HG02938 (cell line): ENCODE measurements around the gene TBX15.

Source experiments
- ATAC-seq: cut with Tn5 transposase; IDR thresholded peaks from one replicate; pipeline ENCODE4 v1.9.1; 2021; ENCODE audit warnings: mild to moderate bottlenecking, moderate library complexity; ENCODE audit not compliant: unreplicated experiment

TBX15 gene

GRCh38 chr1:119002028-119002686 lies 14.0 kb upstream of the TBX15 start:
- ATAC-seq = no peak

DNA sequence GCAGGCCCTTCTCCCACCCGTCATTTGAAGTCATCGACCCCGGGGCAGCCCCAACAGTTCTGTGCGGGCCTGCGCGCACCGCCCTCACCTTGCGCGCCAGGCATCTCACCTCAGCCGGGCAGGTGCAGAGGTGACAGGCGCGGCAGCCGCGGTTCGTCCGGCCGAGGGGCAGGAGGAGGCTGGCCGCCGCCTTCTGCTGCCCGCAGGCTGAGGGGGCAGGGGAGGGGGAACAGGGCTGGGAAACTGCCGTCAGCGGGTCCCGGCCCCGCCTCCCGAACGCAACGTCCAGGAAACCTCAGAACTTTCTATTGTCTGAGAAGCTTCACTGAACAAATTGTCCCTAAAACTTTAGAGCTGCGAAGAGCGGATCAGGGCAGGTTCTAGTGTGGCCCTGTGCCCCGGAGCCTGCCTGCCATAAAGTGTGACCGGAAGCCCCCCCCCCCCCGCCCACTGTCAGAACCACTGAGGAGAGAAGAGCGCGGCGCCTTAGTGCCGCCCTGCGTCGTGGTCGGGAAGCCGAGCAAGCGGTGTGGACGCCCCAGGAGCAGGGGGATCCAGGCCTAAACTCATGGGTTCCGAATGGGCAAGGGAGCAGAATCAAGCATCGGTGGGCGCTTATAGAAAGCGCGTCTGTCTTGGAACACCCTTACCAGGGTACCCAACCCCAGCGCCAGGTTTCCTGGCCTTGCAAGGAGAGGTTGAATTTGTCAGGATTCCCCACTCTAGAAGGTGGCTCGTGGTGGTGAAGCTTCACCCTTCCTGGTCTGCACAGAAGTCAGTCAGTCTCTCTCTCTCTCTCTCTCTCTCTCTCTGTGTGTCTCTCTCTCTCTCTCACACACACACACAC lies 13.3 kb upstream of the TBX15 start:
- ATAC-seq = no peak

- no peak for ATAC-seq
Measured at GRCh38 chr1:119000371-119001180, 12.4 kb upstream of the TBX15 start.

GRCh38 chr1:118999348-119000071 lies 11.4 kb upstream of the TBX15 start:
- no peak for ATAC-seq

DNA sequence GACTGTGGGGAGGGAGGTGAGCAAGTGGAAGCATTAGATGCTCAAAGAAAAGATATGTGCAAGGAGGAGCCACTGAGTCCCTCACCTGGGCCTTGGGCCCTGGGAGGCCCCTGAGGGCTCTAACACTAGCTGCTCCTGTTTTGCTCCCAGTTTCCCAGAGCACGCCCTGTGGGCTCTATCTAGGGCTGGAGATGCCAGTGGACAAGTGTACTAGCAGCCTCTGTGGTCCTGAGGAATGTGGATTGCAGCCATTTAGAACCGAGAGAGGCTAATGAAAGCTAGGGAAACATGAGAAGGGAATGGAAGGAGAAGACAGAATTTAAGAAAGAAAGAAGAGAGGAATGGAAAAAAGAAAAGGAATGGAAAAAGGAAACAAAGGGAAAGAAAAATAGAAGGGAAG lies 10.0 kb upstream of the TBX15 start:
- no peak for ATAC-seq

DNA sequence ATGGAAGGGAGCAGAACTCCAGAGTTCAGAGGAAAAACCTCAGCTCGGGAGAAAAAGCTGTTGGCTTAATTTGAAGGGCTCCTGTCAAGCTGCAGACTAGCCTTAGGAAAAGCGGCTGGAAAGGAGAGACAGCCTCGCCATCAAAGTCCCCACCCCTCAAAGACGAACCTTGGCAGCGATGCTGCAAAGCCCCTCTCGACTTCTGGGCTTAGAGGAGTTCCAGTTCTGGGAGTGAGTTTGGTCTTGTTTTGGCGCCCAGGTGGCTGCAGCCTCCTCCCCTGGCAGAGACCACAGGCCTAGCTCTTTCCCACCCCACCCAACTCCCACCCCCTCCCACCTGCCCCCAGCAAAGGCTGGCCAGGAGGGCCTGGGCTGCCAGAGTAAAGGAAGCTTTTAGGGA lies 9.1 kb upstream of the TBX15 start:
- no peak for ATAC-seq

GRCh38 chr1:118995312-118996016 lies 7.3 kb upstream of the TBX15 start:
- ATAC-seq = no peak

DNA sequence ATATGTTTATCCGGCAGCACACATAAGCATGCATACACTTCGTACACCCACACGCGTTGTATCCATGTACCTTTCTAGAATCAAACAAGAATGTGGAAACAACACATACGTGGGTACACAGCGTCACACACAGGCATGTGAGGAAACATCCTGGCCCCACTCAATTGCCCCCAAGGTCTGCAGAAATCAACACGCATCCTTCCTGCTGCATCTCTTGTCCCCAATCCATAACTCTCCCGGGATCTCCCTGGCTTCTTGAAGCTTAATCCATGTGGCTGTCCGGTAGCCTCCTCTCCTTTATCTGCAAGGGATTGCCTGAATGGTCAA lies 5.5 kb upstream of the TBX15 start:
- no peak for ATAC-seq

- no peak for ATAC-seq
Measured at GRCh38 chr1:118992868-118993699, 4.9 kb upstream of the TBX15 start.

GRCh38 chr1:118992237-118992825 lies 4.2 kb upstream of the TBX15 start:
- ATAC-seq = no peak

GRCh38 chr1:118991448-118991847 lies 3.3 kb upstream of the TBX15 start:
- no peak for ATAC-seq

- ATAC-seq = no peak
Measured at GRCh38 chr1:118990513-118991152, 2.5 kb upstream of the TBX15 start.

GRCh38 chr1:118989878-118990378 lies 1.8 kb upstream of the TBX15 start:
- ATAC-seq = no peak

DNA sequence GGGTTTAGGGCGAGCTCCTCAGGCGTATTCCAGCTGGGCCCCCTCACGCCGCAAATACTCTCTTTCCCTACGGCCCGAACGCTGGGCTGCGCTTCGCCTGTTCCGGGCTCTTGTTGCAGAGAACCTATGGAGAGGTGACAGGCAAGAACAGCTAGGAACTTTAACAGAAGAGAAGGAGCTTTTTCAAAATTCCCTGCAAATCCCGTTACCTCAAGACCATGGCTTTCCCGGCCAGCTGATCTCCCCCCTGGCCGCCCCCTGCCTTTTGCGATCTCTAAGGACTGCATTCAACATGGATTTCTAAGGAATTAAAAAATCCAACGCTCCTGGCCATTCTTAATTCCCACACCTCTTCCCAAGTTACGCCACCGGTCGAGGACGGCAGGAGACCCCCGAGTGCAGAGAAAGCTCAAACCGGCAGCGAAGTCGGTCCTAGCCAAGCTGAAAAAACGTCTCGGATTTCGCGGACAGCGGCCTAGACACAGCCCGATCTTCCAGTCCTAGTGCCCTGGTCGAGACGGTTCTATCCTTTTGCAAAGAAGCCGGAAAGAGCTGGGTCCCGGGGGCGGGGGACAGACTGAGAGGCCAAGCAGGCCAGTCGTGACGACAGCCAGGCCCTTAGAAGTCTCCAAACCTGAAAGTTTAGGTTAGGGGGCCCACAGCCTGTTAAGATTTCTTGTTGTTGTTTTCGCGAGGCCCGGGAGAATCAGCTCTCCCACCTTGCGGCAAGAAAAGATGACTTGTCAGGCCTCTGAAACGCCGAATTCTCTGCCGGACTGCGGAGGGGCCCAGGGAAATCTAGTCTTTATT lies 1.1 kb upstream of the TBX15 start:
- ATAC-seq = no peak

GRCh38 chr1:118987468-118988185 lies 516 bp downstream of the TBX15 start:
- ATAC-seq = no peak

GRCh38 chr1:118986555-118987467 lies 1.3 kb downstream of the TBX15 start:
- ATAC-seq = no peak
